HepG2 (cell line): ENCODE data around the gene GTF2H1. TPM values are rescaled to one million over a fixed set of nuclear protein-coding genes. Genes with fewer than 3 reads are reported as not detected.
"Not testable (repeated sequence)": the region's sequence is repeated elsewhere in the genome, so short reads cannot be mapped to it uniquely, and the experiment has no call there.

ENCODE experiments used
- ATM ChIP-seq: fragments of 450-650 bp; IDR thresholded peaks from 2 replicates; pipeline ENCODE4 v1.7.1; 2017; ENCODE audit warnings: mild to moderate bottlenecking, borderline replicate concordance
- CREB1 ChIP-seq, 2 experiments: fragments of 450-650 bp in 1 of 2; IDR thresholded peaks; 2 replicates each; pipeline ENCODE4 v1.6.1; 2016 to 2017; ENCODE audit warnings: control low read depth in 1 of 2, mild to moderate bottlenecking in 1 of 2, missing compliant biosample characterization in 1 of 2, missing genetic modification characterization in 1 of 2
- DPF2 ChIP-seq: sonication (generic); formaldehyde crosslinking; IDR thresholded peaks from 2 replicates; pipeline ENCODE4 v1.4.0; 2020; ENCODE audit warnings: mild to moderate bottlenecking, low read depth, missing genetic modification reagents, borderline replicate concordance
- EP300 ChIP-seq, 3 experiments: sonication (generic) in 1 of 3; formaldehyde crosslinking in 1 of 3; IDR thresholded peaks; 2 replicates each; pipeline versions ENCODE4 v1.5.1 to v1.6.1; 2011 to 2020; ENCODE audit warnings: low read depth in 2 of 3, low read length in 2 of 3, borderline replicate concordance in 1 of 3, improper control_type of control experiment in 1 of 3, mild to moderate bottlenecking in 1 of 3, missing genetic modification reagents in 1 of 3, moderate library complexity in 1 of 3
- GATAD1 ChIP-seq: IDR thresholded peaks from 2 replicates; pipeline ENCODE4 v1.6.1; 2016; ENCODE audit warnings: missing genetic modification reagents, missing compliant biosample characterization
- GATAD2A ChIP-seq: IDR thresholded peaks from 2 replicates; pipeline ENCODE4 v1.6.1; 2016
- HIC2 ChIP-seq: sonication (generic); formaldehyde crosslinking; IDR thresholded peaks from 2 replicates; pipeline ENCODE4 v1.9.0; 2022; ENCODE audit warnings: low read depth, missing genetic modification reagents
- HNF1A ChIP-seq, 2 experiments: sonication (generic) in 1 of 2; formaldehyde crosslinking in 1 of 2; IDR thresholded peaks; 2 replicates each; pipeline versions ENCODE4 v1.4.0 to v1.6.1; 2016 to 2020; ENCODE audit warnings: borderline replicate concordance in 1 of 2, low read depth in 1 of 2, mild to moderate bottlenecking in 1 of 2, missing genetic modification reagents in 1 of 2
- LCORL ChIP-seq, 2 experiments: fragments of 450-650 bp in 1 of 2; sonication (generic) in 1 of 2; formaldehyde crosslinking in 1 of 2; IDR thresholded peaks; 2 replicates each; pipeline versions ENCODE4 v1.5.0 to v1.6.1; 2017 to 2020; ENCODE audit warnings: antibody characterized with exemption in 1 of 2, missing genetic modification reagents in 1 of 2
- MLX ChIP-seq: IDR thresholded peaks from 2 replicates; pipeline ENCODE4 v1.6.1; 2016
- RARA ChIP-seq: IDR thresholded peaks from 2 replicates; pipeline ENCODE4 v1.6.1; 2016; ENCODE audit warnings: missing genetic modification reagents, missing compliant biosample characterization
- RBFOX2 ChIP-seq: fragments of 200-400 bp; formaldehyde crosslinking; IDR thresholded peaks from 2 replicates; pipeline ENCODE4 v1.6.1; 2017; ENCODE audit warnings: low read depth, mild to moderate bottlenecking, low read length
- SALL1 ChIP-seq: sonication (generic); formaldehyde crosslinking; IDR thresholded peaks from 2 replicates; pipeline ENCODE4 v1.8.0; 2022; ENCODE audit warnings: mild to moderate bottlenecking, missing genetic modification reagents
- SAP130 ChIP-seq: IDR thresholded peaks from 2 replicates; pipeline ENCODE4 v1.6.1; 2016; ENCODE audit warnings: low read depth
- TEAD3 ChIP-seq: optimal IDR thresholded peaks from 2 replicates; pipeline ENCODE3; 2016; ENCODE audit warnings: borderline replicate concordance
- ZBTB33 ChIP-seq: sonication (generic); formaldehyde crosslinking; IDR thresholded peaks from 2 replicates; pipeline ENCODE4 v1.4.0; 2020; ENCODE audit warnings: missing genetic modification reagents
- ZGPAT ChIP-seq: IDR thresholded peaks from 2 replicates; pipeline ENCODE4 v1.6.1; 2016; ENCODE audit warnings: mild to moderate bottlenecking
- ZSCAN9 ChIP-seq: IDR thresholded peaks from 2 replicates; pipeline ENCODE4 v1.6.1; 2016; ENCODE audit warnings: borderline replicate concordance
- polyA plus RNA-seq, 8 experiments: library from polyadenylated mRNA; depleted of rRNA in 3 of 8; stranded (reverse) in 7 of 8; unstranded in 1 of 8; fragments of >200 nt; fragmentation: Illumina TruSeq in 4 of 8; extraction: Trizol in 4 of 8; gene quantifications; 2 replicates each; pipeline versions ENCODE4 v1.2.1 to v1.2.3, GENCODE V29; 2011 to 2016; ENCODE audit warnings: low read depth in 4 of 8, missing spikeins in 1 of 8, mixed read lengths in 1 of 8; ENCODE audit not compliant: insufficient read depth in 1 of 8
- total RNA-seq, 5 experiments: library from RNA; depleted of rRNA; stranded (reverse); fragments of >200 nt; fragmentation: Illumina TruSeq; extraction: Trizol; gene quantifications; 2 replicates each; pipeline ENCODE4 v1.2.3, GENCODE V29; 2016; ENCODE audit warnings: low read depth in 1 of 5

GTF2H1 gene
- total and polyA plus RNA-seq, 2 of the 13 experiments (the other 11 are each of a cell fraction or from before 2014, with no cell fraction given), result 15.7 to 51.4 TPM

- 0 out of 2 replicates have a peak, but pooled peaks have one; percentile 38 for TF ChIP-seq ZSCAN9 (CRISPR knock-in tag)
- peak; percentile 78 for TF ChIP-seq RARA (CRISPR knock-in tag)
- TF ChIP-seq HNF1A (IDR thresholded peaks at IDR 0.05; ENCODE audit: low read depth), result 0 out of 2 replicates have a peak, but pooled peaks have one; percentile 35
- not testable (repeated sequence) for TF ChIP-seq HNF1A (CRISPR knock-in tag; IDR thresholded peaks at IDR 0.05; ENCODE audit: borderline replicate concordance); LCORL (CRISPR knock-in tag; IDR thresholded peaks at IDR 0.05); EP300 (CRISPR knock-in tag; IDR thresholded peaks at IDR 0.05; ENCODE audit: borderline replicate concordance); CREB1 (CRISPR knock-in tag; IDR thresholded peaks at IDR 0.05)
- TF ChIP-seq ZGPAT, result peak; percentile 30; the same call in 1 of the 2 replicates
- TF ChIP-seq LCORL (IDR thresholded peaks at IDR 0.05), result peak; percentile 52; the same call in 1 of the 2 replicates
- TF ChIP-seq MLX (CRISPR knock-in tag), result 0 out of 2 replicates have a peak, but pooled peaks have one; percentile 43
- peak; percentile 46 for TF ChIP-seq SAP130 (CRISPR knock-in tag)
- peak; percentile 93 for TF ChIP-seq TEAD3 (CRISPR knock-in tag)
- peak; percentile 70; the same call in 1 of the 2 replicates for TF ChIP-seq HIC2
- 0 out of 4 replicates have a peak, but pooled peaks of 1 of the 2 experiments have one; percentile 28 for TF ChIP-seq EP300 (IDR thresholded peaks at IDR 0.05; ENCODE audit: low read depth in 2 of 2, low read length in 2 of 2)
- peak; percentile 48; the same call in 1 of the 2 replicates for TF ChIP-seq CREB1 (IDR thresholded peaks at IDR 0.05)
- TF ChIP-seq ZBTB33 (CRISPR knock-in tag), result 0 out of 2 replicates have a peak, but pooled peaks have one; percentile 56
- 0 out of 2 replicates have a peak, but pooled peaks have one; percentile 46 for TF ChIP-seq ATM
- peak; percentile 86 for TF ChIP-seq GATAD2A
- TF ChIP-seq SALL1 (CRISPR knock-in tag), result peak; percentile 59; the same call in 1 of the 2 replicates
- peak; percentile 32; the same call in 1 of the 2 replicates for TF ChIP-seq GATAD1 (CRISPR knock-in tag)
- peak; percentile 83 for TF ChIP-seq DPF2 (CRISPR knock-in tag)
- TF ChIP-seq RBFOX2, result peak; percentile 56; the same call in 1 of the 2 replicates
Measured at GRCh38 chr11:18407400-18407799, 85.0 kb downstream of the GTF2H1 start (continued).
